ENCODE results near the gene SERPINE2. TPM values are rescaled to one million over a fixed set of nuclear protein-coding genes. Genes with fewer than 3 reads are reported as not detected.

Gene SERPINE2
- total RNA-seq, 2 experiments from 2014 or later = 7.4 to 7.9 TPM

GRCh38 chr2:223995569-223995968 lies 43.5 kb downstream of the SERPINE2 start:
- no peaks in the 10 kb centered on the region for H3K27me3 Mint-ChIP-seq
- H3K36me3 Mint-ChIP-seq (ENCODE audit: low read depth) = no peaks in the 10 kb centered on the region
- DNase-seq = no peak
- H3K4me1 Mint-ChIP-seq = peaks cover 10% of the 10 kb centered on the region
- POLR2A ChIA-PET = interaction anchor here (0.7 kb wide), 1 partner anchor 26 kb away, joined by 4 read pairs; no protein-coding TSS in a partner anchor
- H3K9me3 Mint-ChIP-seq = no peaks in the 10 kb centered on the region
- H3K27ac Mint-ChIP-seq = no peak overlapping the region
- CTCF ChIA-PET = interaction anchor here (0.6 to 5.6 kb wide), 2 partner anchors 290 to 555 kb away, joined by 3 to 157 read pairs; no protein-coding TSS in a partner anchor
- no peak overlapping the region for H3K4me3 Mint-ChIP-seq

DNA sequence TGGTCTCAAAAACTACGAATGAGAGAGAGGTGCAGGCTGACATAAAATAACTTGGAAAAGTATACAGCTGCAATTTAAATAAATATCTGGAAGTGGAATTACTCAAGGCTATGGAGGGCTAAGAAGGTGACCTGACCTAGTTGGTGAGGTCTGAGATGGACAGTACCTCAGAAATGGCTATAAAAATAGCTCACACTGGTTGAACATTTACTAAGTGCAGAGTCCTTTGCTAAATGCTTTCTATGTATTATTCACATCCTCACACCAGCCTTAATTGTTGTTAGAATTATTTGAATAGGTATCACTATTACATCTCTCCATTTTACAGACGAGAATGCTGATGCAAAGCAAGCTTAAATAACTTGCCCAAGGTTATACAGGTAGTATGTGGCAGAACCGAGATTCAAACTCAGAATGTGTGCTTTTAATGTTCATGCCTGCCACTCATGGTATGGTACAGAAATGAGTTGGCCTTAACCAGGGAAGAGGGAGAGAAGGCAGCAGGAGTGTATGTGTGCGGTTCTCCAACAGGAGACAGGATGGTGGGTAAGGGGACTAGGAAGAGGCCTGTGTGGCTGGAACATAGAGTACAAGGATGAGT lies 44.4 kb downstream of the SERPINE2 start:
- H3K36me3 Mint-ChIP-seq (ENCODE audit: low read depth) = no peaks in the 10 kb centered on the region
- no peak for DNase-seq
- H3K4me1 Mint-ChIP-seq = peaks cover 10% of the 10 kb centered on the region
- H3K27me3 Mint-ChIP-seq = no peaks in the 10 kb centered on the region
- H3K4me3 Mint-ChIP-seq = no peak overlapping the region
- ChIA-PET CTCF (interaction anchor here (0.9 to 5.6 kb wide), 13 partner anchors 9 to 374 kb away, joined by 3 to 157 read pairs (median 8); no protein-coding TSS in a partner anchor), POLR2A (interaction anchor here (2.3 kb wide), 1 partner anchor 11 kb away, joined by 5 read pairs; no protein-coding TSS in a partner anchor)
- no peaks in the 10 kb centered on the region for H3K9me3 Mint-ChIP-seq
- H3K27ac Mint-ChIP-seq = no peak overlapping the region

GRCh38 chr2:223993634-223994232 lies 45.4 kb downstream of the SERPINE2 start:
- H3K36me3 Mint-ChIP-seq (ENCODE audit: low read depth) = no peaks in the 10 kb centered on the region
- CTCF ChIA-PET = interaction anchor here (0.7 to 5.6 kb wide), 34 partner anchors 9 to 379 kb away, joined by 3 to 157 read pairs (median 4); partner anchors contain the start of gene SERPINE2

DNA sequence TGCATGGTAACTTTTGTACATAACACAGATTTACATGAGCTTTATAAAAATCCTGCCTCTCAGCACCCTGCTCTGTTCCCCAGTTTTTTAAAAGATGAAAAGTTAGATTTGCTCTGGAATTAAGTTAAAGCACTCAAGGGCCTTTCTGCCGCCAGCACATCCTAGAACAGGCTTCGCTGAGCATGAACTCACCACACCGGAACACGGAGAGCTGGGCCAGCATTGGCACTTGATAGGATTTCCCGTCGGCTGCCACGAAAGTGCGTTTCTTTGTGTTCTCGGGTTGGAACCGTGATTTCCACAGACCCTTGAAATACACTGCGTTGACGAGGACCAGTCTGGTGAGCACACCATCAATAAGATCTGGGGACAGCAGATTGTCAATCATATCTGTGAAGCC lies 47.5 kb downstream of the SERPINE2 start:
- no peak overlapping the region for H3K4me3 Mint-ChIP-seq
- no peak overlapping the region for H3K27ac Mint-ChIP-seq
- POLR2A ChIA-PET = no interaction called here
- H3K36me3 Mint-ChIP-seq (ENCODE audit: low read depth) = no peaks in the 10 kb centered on the region
- peaks cover 2% of the 10 kb centered on the region for H3K27me3 Mint-ChIP-seq
- DNase-seq = no peak
- no peaks in the 10 kb centered on the region for H3K9me3 Mint-ChIP-seq
- peaks cover 10% of the 10 kb centered on the region for H3K4me1 Mint-ChIP-seq
- CTCF ChIA-PET = interaction anchor here (0.7 to 5.6 kb wide), 3 partner anchors 13 to 294 kb away, joined by 3 to 157 read pairs (median 44); no protein-coding TSS in a partner anchor

More at GRCh38 chr2:223993634-223994232, 45.4 kb downstream of the SERPINE2 start:
- Mint-ChIP-seq H3K27me3 (no peaks in the 10 kb centered on the region), H3K27ac (no peak overlapping the region), H3K4me1 (peaks cover 10% of the 10 kb centered on the region), H3K4me3 (no peak overlapping the region), H3K9me3 (no peaks in the 10 kb centered on the region)
- DNase-seq = peak; percentile 63
- POLR2A ChIA-PET = interaction anchor here (0.7 to 2.3 kb wide), 3 partner anchors 12 to 294 kb away, joined by 3 to 5 read pairs (median 3); no protein-coding TSS in a partner anchor

DNA sequence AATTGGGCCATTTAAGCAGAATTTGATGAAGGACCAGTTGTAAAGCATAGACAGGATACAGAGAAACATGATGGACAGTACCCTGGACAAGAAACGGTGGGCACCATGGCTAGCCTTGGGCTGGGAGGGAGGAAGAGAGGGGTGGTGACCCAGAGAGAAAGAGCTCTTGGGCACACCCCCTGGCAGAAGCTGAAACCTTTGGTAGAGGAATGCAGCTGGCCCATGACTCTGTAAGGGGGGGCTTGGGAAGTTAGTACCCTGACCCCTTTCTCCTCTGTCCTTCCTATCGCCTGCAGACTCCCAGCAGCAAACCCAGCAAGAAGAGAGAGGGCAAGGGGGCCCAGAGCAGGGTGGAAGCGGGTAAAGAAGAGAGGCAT lies 49.2 kb downstream of the SERPINE2 start:
- no peak for DNase-seq
- Mint-ChIP-seq H3K36me3 (ENCODE audit: low read depth) (no peaks in the 10 kb centered on the region), H3K27me3 (peaks cover 7% of the 10 kb centered on the region), H3K9me3 (no peaks in the 10 kb centered on the region), H3K27ac (no peak overlapping the region), H3K4me3 (no peak overlapping the region), H3K4me1 (peaks cover 2% of the 10 kb centered on the region)
- ChIA-PET CTCF (interaction anchor here (0.7 to 1.8 kb wide), 3 partner anchors 17 to 61 kb away, joined by 3 to 7 read pairs (median 3); no protein-coding TSS in a partner anchor), POLR2A (no interaction called here)

GRCh38 chr2:223989206-223989855 lies 49.8 kb downstream of the SERPINE2 start:
- H3K36me3 Mint-ChIP-seq (ENCODE audit: low read depth) = no peaks in the 10 kb centered on the region
- no peaks in the 10 kb centered on the region for H3K4me1 Mint-ChIP-seq
- ChIA-PET POLR2A (no interaction called here), CTCF (interaction anchor here (1.8 kb wide), 1 partner anchor 19 kb away, joined by 7 read pairs; no protein-coding TSS in a partner anchor)
- no peaks in the 10 kb centered on the region for H3K9me3 Mint-ChIP-seq
- H3K4me3 Mint-ChIP-seq = no peak overlapping the region
- H3K27ac Mint-ChIP-seq = no peak overlapping the region
- no peak for DNase-seq
- H3K27me3 Mint-ChIP-seq = peaks cover 7% of the 10 kb centered on the region

GRCh38 chr2:223981241-223981640 lies 57.8 kb downstream of the SERPINE2 start:
- Mint-ChIP-seq H3K27ac (no peak overlapping the region), H3K9me3 (no peaks in the 10 kb centered on the region), H3K27me3 (peaks cover 4% of the 10 kb centered on the region), H3K4me1 (peaks cover 2% of the 10 kb centered on the region), H3K4me3 (no peak overlapping the region), H3K36me3 (ENCODE audit: low read depth) (no peaks in the 10 kb centered on the region)
- POLR2A ChIA-PET = no interaction called here
- DNase-seq = no peak
- CTCF ChIA-PET = interaction anchor here (2.1 to 2.2 kb wide), 2 partner anchors 11 to 12 kb away, joined by 5 to 12 read pairs; no protein-coding TSS in a partner anchor

- peaks cover 2% of the 10 kb centered on the region for H3K4me1 Mint-ChIP-seq
- H3K4me3 Mint-ChIP-seq = no peak overlapping the region
- ChIA-PET CTCF (interaction anchor here (2.2 to 3.7 kb wide), 2 partner anchors 11 to 13 kb away, joined by 12 to 21 read pairs; no protein-coding TSS in a partner anchor), POLR2A (no interaction called here)
- no peaks in the 10 kb centered on the region for H3K36me3 Mint-ChIP-seq (ENCODE audit: low read depth)
- no peak overlapping the region for H3K27ac Mint-ChIP-seq
- H3K27me3 Mint-ChIP-seq = peaks cover 2% of the 10 kb centered on the region
- no peak for DNase-seq
- H3K9me3 Mint-ChIP-seq = no peaks in the 10 kb centered on the region
Observed at GRCh38 chr2:223980803-223981202, 58.3 kb downstream of the SERPINE2 start.

- CTCF ChIA-PET = interaction anchor here (0.7 to 3.7 kb wide), 3 partner anchors 10 to 304 kb away, joined by 3 to 21 read pairs (median 12); no protein-coding TSS in a partner anchor
- no peak overlapping the region for H3K4me3 Mint-ChIP-seq
- no peaks in the 10 kb centered on the region for H3K27me3 Mint-ChIP-seq
Observed at GRCh38 chr2:223980397-223980735, 58.7 kb downstream of the SERPINE2 start.

GRCh38 chr2:223979730-223980396 lies 59.2 kb downstream of the SERPINE2 start:
- H3K4me1 Mint-ChIP-seq = peaks cover 2% of the 10 kb centered on the region
- ChIA-PET POLR2A (interaction anchor here (0.6 kb wide), 1 partner anchor 193 kb away, joined by 3 read pairs; no protein-coding TSS in a partner anchor), CTCF (interaction anchor here (0.7 to 3.7 kb wide), 3 partner anchors 10 to 304 kb away, joined by 3 to 21 read pairs (median 12); no protein-coding TSS in a partner anchor)
- H3K4me3 Mint-ChIP-seq = no peak overlapping the region
- no peaks in the 10 kb centered on the region for H3K36me3 Mint-ChIP-seq (ENCODE audit: low read depth)
- H3K9me3 Mint-ChIP-seq = no peaks in the 10 kb centered on the region
- H3K27me3 Mint-ChIP-seq = no peaks in the 10 kb centered on the region
- no peak for DNase-seq
- H3K27ac Mint-ChIP-seq = no peak overlapping the region

More at GRCh38 chr2:223980397-223980735, 58.7 kb downstream of the SERPINE2 start:
- Mint-ChIP-seq H3K27ac (no peak overlapping the region), H3K4me1 (peaks cover 2% of the 10 kb centered on the region), H3K36me3 (ENCODE audit: low read depth) (no peaks in the 10 kb centered on the region), H3K9me3 (no peaks in the 10 kb centered on the region)
- no peak for DNase-seq
- POLR2A ChIA-PET = interaction anchor here (0.6 kb wide), 1 partner anchor 194 kb away, joined by 3 read pairs; no protein-coding TSS in a partner anchor

DNA sequence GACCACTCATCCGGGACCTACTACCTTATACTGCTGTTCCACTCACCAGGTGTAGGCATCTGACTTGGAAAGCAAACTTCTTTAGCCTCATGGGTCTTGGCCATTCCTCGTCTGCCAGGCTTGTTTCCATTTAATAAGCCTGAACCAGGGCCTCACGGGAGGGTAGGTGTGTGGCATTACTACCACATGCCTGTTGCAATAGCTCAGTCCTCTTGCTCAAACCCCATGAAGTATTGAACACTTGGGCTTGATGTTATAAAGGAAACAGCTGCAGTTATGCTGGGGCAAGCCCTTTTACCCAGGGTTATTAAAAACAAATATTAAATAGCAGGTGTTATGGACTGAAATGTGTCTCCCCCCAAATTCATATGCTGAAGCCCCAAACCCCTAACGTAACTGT lies 60.6 kb downstream of the SERPINE2 start:
- ChIA-PET CTCF (interaction anchor here (1.0 to 3.7 kb wide), 3 partner anchors 8 to 15 kb away, joined by 3 to 21 read pairs (median 6); no protein-coding TSS in a partner anchor), POLR2A (no interaction called here)
- H3K36me3 Mint-ChIP-seq (ENCODE audit: low read depth) = no peaks in the 10 kb centered on the region
- no peaks in the 10 kb centered on the region for H3K9me3 Mint-ChIP-seq
- no peak overlapping the region for H3K27ac Mint-ChIP-seq
- no peak overlapping the region for H3K4me3 Mint-ChIP-seq
- DNase-seq = no peak
- no peaks in the 10 kb centered on the region for H3K27me3 Mint-ChIP-seq
- H3K4me1 Mint-ChIP-seq = peaks cover under 1% of the 10 kb centered on the region

GRCh38 chr2:223976635-223977226 lies 62.4 kb downstream of the SERPINE2 start:
- ChIA-PET POLR2A (no interaction called here), CTCF (interaction anchor here (1.7 kb wide), 1 partner anchor 17 kb away, joined by 6 read pairs; no protein-coding TSS in a partner anchor)
- no peaks in the 10 kb centered on the region for H3K4me1 Mint-ChIP-seq
- no peak overlapping the region for H3K4me3 Mint-ChIP-seq
- H3K9me3 Mint-ChIP-seq = no peaks in the 10 kb centered on the region
- DNase-seq = no peak
- H3K36me3 Mint-ChIP-seq (ENCODE audit: low read depth) = no peaks in the 10 kb centered on the region
- no peak overlapping the region for H3K27ac Mint-ChIP-seq
- H3K27me3 Mint-ChIP-seq = no peaks in the 10 kb centered on the region

All from activated CD4-positive, alpha-beta memory T cell treated with anti-CD3 and anti-CD28 coated beads, Interleukin-2, amount 10 ng/mL, durations not matched to agents 7 days and 5 days (primary cell).